ENCODE data around the gene CD84.

Gene CD84

DNA sequence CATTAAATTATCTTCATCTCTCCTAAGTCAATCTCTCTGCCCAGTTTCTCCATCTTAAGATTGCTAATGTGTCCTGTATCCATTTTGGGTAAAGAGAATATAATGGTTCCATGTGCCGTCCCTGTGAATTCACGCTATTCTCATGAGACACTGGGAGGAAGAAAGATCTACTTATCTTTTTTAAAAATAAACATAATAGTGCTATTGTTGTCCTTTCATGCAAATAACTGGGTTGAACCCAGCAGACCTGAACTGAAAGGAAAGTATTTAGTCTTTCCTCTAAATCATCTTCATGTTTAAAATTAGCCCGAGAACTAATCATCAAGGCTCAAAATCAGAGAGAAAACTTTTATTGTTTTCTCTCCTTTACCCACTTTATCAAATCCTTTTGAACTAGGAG lies 45.2 kb upstream of the CD84 start:
- DNase-seq (ENCODE audit: low read depth in 2 of 2) = no peak
- TF ChIP-seq, protein P1, sequence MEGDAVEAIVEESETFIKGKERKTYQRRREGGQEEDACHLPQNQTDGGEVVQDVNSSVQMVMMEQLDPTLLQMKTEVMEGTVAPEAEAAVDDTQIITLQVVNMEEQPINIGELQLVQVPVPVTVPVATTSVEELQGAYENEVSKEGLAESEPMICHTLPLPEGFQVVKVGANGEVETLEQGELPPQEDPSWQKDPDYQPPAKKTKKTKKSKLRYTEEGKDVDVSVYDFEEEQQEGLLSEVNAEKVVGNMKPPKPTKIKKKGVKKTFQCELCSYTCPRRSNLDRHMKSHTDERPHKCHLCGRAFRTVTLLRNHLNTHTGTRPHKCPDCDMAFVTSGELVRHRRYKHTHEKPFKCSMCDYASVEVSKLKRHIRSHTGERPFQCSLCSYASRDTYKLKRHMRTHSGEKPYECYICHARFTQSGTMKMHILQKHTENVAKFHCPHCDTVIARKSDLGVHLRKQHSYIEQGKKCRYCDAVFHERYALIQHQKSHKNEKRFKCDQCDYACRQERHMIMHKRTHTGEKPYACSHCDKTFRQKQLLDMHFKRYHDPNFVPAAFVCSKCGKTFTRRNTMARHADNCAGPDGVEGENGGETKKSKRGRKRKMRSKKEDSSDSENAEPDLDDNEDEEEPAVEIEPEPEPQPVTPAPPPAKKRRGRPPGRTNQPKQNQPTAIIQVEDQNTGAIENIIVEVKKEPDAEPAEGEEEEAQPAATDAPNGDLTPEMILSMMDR (IDR thresholded peaks at IDR 0.05; ENCODE audit: low read depth, low read length) = no peak
- H3K4me3 ChIP-seq (replicated peaks in 1 of 2; ENCODE audit: low read depth in 2 of 2, low read length in 2 of 2) = no peak overlapping the region

DNA sequence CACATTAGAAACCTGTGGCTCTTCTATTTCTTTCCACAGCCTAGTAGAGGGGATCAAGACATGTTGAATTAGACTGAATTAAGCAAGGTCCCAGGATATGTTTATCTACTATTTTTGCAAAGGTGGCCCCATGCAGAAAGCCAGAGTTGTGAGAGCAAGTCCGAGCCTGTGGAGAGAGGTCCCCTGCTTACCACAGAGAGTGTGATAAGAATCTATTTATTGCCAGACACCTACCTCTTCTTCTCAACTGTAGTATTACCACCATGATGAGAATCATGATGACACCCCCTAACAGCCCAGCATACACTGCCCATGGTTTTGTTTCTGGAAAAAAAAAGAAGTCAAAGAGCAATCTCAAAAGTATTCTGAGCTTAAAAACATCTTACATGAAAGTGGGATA lies 44.6 kb upstream of the CD84 start:
- H3K4me3 ChIP-seq (replicated peaks in 1 of 2; ENCODE audit: low read depth in 2 of 2, low read length in 2 of 2) = no peak overlapping the region
- DNase-seq (ENCODE audit: low read depth in 2 of 2) = no peak
- TF ChIP-seq, protein P1 (IDR thresholded peaks at IDR 0.05; ENCODE audit: low read depth, low read length) = no peak

DNA sequence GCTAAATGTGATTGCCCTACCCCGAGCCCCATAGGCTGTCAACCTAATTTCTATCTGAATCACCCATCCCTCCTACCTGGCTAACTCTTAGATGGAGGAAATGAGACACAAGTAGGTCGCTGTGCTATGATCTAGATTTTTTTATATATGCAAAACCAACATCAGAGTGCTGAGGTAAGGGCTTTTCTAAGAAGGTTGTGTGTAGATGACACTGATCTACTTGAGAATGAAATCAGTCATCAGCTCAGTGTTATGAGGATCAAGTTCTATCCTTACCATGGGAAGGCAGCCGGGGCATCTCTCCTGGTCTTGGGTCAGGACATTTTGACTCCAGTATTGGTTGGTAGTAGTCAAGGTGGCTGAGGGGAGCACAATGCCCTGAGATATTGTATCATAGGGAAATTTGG lies 43.9 kb upstream of the CD84 start:
- DNase-seq (ENCODE audit: low read depth in 2 of 2) = no peak
- TF ChIP-seq, protein P1 (IDR thresholded peaks at IDR 0.05; ENCODE audit: low read depth, low read length) = no peak
- H3K4me3 ChIP-seq (replicated peaks in 1 of 2; ENCODE audit: low read depth in 2 of 2, low read length in 2 of 2) = no peak overlapping the region

DNA sequence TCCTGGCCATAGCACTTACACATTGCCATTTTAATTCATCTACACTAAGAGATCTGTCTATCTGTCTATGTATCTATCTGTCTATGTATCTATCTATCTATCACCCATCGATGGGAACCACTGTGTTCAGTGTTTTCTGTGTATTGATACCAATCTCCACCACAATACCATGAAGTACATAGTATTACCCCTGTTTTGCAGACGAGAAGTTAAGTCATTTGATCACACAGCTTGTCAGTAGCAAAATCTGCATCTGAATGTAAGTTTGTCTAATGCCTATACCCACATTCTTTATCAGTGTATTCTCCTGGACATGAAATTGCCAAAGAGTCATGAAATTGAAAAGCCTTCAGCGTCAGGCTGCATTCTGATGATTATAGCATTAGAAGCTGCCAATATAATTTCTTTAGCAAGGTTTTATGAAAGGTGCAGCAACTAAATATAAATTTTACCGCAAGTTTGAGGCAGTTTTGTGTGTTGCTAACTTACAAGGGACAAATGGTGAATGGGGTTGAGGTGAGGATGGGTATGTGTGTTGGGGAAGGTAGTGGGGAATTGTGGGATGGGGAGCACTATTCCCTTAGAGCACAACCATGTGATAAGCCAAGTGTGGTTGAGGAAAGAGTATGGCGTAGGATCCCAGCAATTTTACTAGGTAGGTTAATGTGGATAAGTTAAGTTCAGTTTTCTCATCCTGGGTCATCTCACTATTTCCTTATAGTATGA lies 43.4 kb upstream of the CD84 start:
- TF ChIP-seq, protein P1 (IDR thresholded peaks at IDR 0.05; ENCODE audit: low read depth, low read length) = no peak
- no peak for DNase-seq (ENCODE audit: low read depth in 2 of 2)
- no peak overlapping the region for H3K4me3 ChIP-seq (replicated peaks in 1 of 2; ENCODE audit: low read depth in 2 of 2, low read length in 2 of 2)

DNA sequence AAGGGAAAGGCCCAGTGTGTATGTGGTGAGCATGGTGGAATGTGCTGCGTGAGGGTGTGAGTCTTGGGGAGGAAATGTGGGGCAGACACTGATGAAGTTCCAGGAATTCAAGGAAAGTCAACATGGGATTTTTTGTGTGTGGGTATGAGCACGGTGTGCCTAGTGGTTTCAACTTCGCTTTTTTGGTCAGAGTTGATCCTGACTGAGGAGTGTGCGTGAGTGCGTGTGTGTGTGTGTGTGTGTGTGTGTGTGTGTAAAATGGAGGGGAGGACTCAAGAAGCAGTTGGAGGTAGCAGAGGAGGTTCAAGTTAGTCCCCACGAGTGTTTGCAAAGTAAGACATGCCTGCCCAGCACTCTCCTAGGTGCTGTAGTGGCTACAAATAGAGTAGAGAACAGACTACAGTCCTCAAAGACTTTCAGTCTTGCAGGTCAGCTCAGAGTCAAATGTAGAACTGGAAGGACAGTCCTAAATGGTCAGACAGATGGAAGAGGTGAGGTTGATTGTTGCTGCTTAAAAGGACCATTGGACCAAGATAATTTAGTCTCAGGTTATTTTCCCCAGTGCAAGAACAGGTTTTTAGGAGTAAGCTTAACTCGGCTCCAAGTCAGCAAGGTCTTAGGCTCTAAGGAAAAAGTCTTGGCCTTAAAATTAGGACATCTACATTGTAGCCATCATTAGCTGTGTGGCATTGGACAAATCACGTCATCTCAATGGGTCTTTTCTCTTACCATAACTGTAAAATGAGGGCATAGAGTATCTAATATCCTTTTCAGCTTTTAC lies 42.5 kb upstream of the CD84 start:
- DNase-seq (ENCODE audit: low read depth in 2 of 2) = no peak
- TF ChIP-seq, protein P1 (IDR thresholded peaks at IDR 0.05; ENCODE audit: low read depth, low read length) = no peak
- no peak overlapping the region for H3K4me3 ChIP-seq (replicated peaks in 1 of 2; ENCODE audit: low read depth in 2 of 2, low read length in 2 of 2)

DNA sequence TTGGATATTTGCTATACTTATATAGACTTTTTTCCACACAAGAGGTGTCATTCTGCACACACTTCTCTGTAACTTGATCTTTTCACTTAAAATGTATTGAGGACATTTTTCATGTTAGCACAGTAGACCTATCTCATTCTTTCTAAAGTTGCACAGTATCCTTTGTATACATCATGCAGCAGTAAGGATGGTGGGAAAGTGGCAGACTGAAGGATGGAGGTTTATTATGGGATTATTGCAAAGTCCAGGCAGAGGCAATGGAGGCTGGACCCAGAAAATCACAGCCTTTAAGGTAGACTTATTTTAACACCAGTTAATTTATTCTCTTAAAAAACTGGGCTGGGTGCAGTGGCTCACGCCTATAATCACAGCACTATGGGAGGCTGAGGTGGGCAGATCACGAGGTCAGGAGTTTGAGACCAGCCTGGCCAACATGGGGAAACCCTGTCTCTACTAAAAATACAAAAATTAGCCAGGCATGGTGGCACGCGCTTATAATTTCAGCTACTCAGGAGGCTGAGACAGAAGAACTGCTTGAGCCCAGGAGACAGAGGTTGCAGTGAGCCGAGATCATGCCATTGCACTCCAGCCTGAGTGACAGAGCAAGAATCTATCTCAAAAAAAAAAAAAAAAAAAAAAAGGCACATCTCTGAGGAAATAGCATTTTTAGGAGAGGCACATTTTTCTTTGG lies 41.8 kb upstream of the CD84 start:
- TF ChIP-seq, protein P1 (IDR thresholded peaks at IDR 0.05; ENCODE audit: low read depth, low read length) = no peak
- DNase-seq (ENCODE audit: low read depth in 2 of 2) = no peak
- no peak overlapping the region for H3K4me3 ChIP-seq (replicated peaks in 1 of 2; ENCODE audit: low read depth in 2 of 2, low read length in 2 of 2)
